ENCODE results near the gene TRAPPC6A.

TRAPPC6A gene

GRCh38 chr19:45186509-45187334, 8.7 kb upstream of the TRAPPC6A start:
- DNase-seq: no peak

- no peak for DNase-seq
Measured at GRCh38 chr19:45184115-45184514, 6.1 kb upstream of the TRAPPC6A start.

GRCh38 chr19:45182758-45183157, 4.7 kb upstream of the TRAPPC6A start:
- DNase-seq: no peak

- no peak for DNase-seq
Measured at GRCh38 chr19:45180936-45181335, 2.9 kb upstream of the TRAPPC6A start.

GRCh38 chr19:45179892-45180370, 1.9 kb upstream of the TRAPPC6A start:
- DNase-seq: no peak

GRCh38 chr19:45179072-45179891, 1.2 kb upstream of the TRAPPC6A start:
- peak in 12 of 56 donors; percentile 9 to 52 (median 33) for DNase-seq

GRCh38 chr19:45178262-45179071, 430 bp upstream of the TRAPPC6A start, which contains the start of gene BLOC1S3:
BLOC1S3 (plus strand) TSS chr19:45178784; CDS start chr19:45179297, 513 bp downstream.
- DNase-seq: peak; percentile 95 to 100 (median 100)

GRCh38 chr19:45175515-45176345, 2.3 kb downstream of the TRAPPC6A start:
- DNase-seq: no peak

- DNase-seq: no peak
Measured at GRCh38 chr19:45173816-45174215, 4.2 kb downstream of the TRAPPC6A start.

GRCh38 chr19:45172611-45173208, 5.3 kb downstream of the TRAPPC6A start:
- no peak for DNase-seq

GRCh38 chr19:45172173-45172572, 5.9 kb downstream of the TRAPPC6A start:
- DNase-seq: no peak

- no peak for DNase-seq
Measured at GRCh38 chr19:45171211-45171623, 6.8 kb downstream of the TRAPPC6A start.

- DNase-seq: no peak
Measured at GRCh38 chr19:45170146-45171106, 7.6 kb downstream of the TRAPPC6A start.

GRCh38 chr19:45169602-45170001, 8.4 kb downstream of the TRAPPC6A start:
- no peak for DNase-seq

GRCh38 chr19:45168767-45169351, 9.2 kb downstream of the TRAPPC6A start:
- DNase-seq: no peak

- DNase-seq: no peak
Measured at GRCh38 chr19:45166723-45167252, 11.2 kb downstream of the TRAPPC6A start.

- no peak for DNase-seq
Measured at GRCh38 chr19:45164577-45165335, 13.3 kb downstream of the TRAPPC6A start.

All from nucleus accumbens (tissue), 56 donors.